Measurements from ENCODE around the gene DUS1L.

Gene DUS1L

GRCh38 chr17:82028966-82029365 is 36.6 kb downstream of the DUS1L start:
- no peak overlapping the region for H3K4me3 ChIP-seq (ENCODE audit: low read depth, low read length)
- no peak for TF ChIP-seq CTCF (IDR thresholded peaks at IDR 0.05; ENCODE audit: low read depth, low read length)

GRCh38 chr17:82028246-82028645 is 37.4 kb downstream of the DUS1L start:
- H3K4me3 ChIP-seq (ENCODE audit: low read depth, low read length), result no peak overlapping the region
- TF ChIP-seq CTCF (IDR thresholded peaks at IDR 0.05; ENCODE audit: low read depth, low read length), result no peak

- TF ChIP-seq CTCF (IDR thresholded peaks at IDR 0.05; ENCODE audit: low read depth, low read length), result no peak
- no peak overlapping the region for H3K4me3 ChIP-seq (ENCODE audit: low read depth, low read length)
These were observed 40.0 kb downstream of the DUS1L start for GRCh38 chr17:82025401-82026107.

- H3K4me3 ChIP-seq (ENCODE audit: low read depth, low read length), result no peak overlapping the region
- TF ChIP-seq CTCF (IDR thresholded peaks at IDR 0.05; ENCODE audit: low read depth, low read length), result no peak
These were observed 40.7 kb downstream of the DUS1L start for GRCh38 chr17:82024859-82025258.

GRCh38 chr17:82023447-82024241 is 42.0 kb downstream of the DUS1L start:
- peak overlapping the region; percentile 72 for H3K4me3 ChIP-seq (ENCODE audit: low read depth, low read length)
- TF ChIP-seq CTCF (IDR thresholded peaks at IDR 0.05; ENCODE audit: low read depth, low read length), result no peak

- peak within 1 kb of the TSS; percentile 85 for H3K4me3 ChIP-seq (ENCODE audit: low read depth, low read length)
- no peak for TF ChIP-seq CTCF (IDR thresholded peaks at IDR 0.05; ENCODE audit: low read depth, low read length)
These were observed 42.6 kb downstream of the DUS1L start, which contains the start of gene LRRC45 for GRCh38 chr17:82022981-82023446. Gene LRRC45, plus strand, starts transcription at chr17:82023305. Its CDS starts 339 bp downstream, at chr17:82023644.

All from WI38 (cell line).